ENCODE data around the gene PIP5KL1.

The PIP5KL1 gene

GRCh38 chr9:127947841-127948710, 17.5 kb upstream of the PIP5KL1 start:
- DNase-seq: no peak

- DNase-seq: no peak
Measured at GRCh38 chr9:127946728-127947127, 16.2 kb upstream of the PIP5KL1 start.

- no peak for DNase-seq
Measured at GRCh38 chr9:127945942-127946341, 15.4 kb upstream of the PIP5KL1 start.

- no peak for DNase-seq
Measured at GRCh38 chr9:127945338-127945737, 14.8 kb upstream of the PIP5KL1 start.

- no peak for DNase-seq
Measured at GRCh38 chr9:127944586-127945218, 14.1 kb upstream of the PIP5KL1 start.

- peak; percentile 86 for DNase-seq
Measured at GRCh38 chr9:127943731-127944144, 13.2 kb upstream of the PIP5KL1 start.

- no peak for DNase-seq
Measured at GRCh38 chr9:127943011-127943662, 12.6 kb upstream of the PIP5KL1 start.

- DNase-seq: peak; percentile 75
Measured at GRCh38 chr9:127942216-127943010, 11.8 kb upstream of the PIP5KL1 start.

GRCh38 chr9:127941961-127942215, 11.3 kb upstream of the PIP5KL1 start:
- no peak for DNase-seq

- no peak for DNase-seq
Measured at GRCh38 chr9:127941062-127941960, 10.7 kb upstream of the PIP5KL1 start.

GRCh38 chr9:127940593-127940992, 10.0 kb upstream of the PIP5KL1 start:
- DNase-seq: no peak

- DNase-seq: no peak
Measured at GRCh38 chr9:127938298-127938690, 7.7 kb upstream of the PIP5KL1 start.

- peak; percentile 93 for DNase-seq
Measured at GRCh38 chr9:127937388-127938297, 7.1 kb upstream of the PIP5KL1 start, which contains the start of gene DPM2. TSS of gene DPM2 (minus strand) at chr9:127937854. CDS start at chr9:127937820, 34 bp downstream.

GRCh38 chr9:127937056-127937387, 6.4 kb upstream of the PIP5KL1 start:
- DNase-seq: no peak

GRCh38 chr9:127936347-127936852, 5.8 kb upstream of the PIP5KL1 start:
- no peak for DNase-seq

GRCh38 chr9:127935765-127936221, 5.2 kb upstream of the PIP5KL1 start:
- DNase-seq: no peak

- no peak for DNase-seq
Measured at GRCh38 chr9:127934986-127935385, 4.4 kb upstream of the PIP5KL1 start.

GRCh38 chr9:127934248-127934647, 3.7 kb upstream of the PIP5KL1 start:
- no peak for DNase-seq

GRCh38 chr9:127931092-127931881, 710 bp upstream of the PIP5KL1 start:
- no peak for DNase-seq

- no peak for DNase-seq
Measured at GRCh38 chr9:127929625-127929979, 975 bp downstream of the PIP5KL1 start.

Measured in activated CD4-positive, alpha-beta T cell treated with anti-CD3 and anti-CD28 coated beads, Interleukin-10, Interleukin-2, amounts not matched to agents 100 ng/mL and 50 ng/mL, durations not matched to agents 16 hours and 8 hours (primary cell).